CD4-positive, alpha-beta memory T cell (primary cell): Measurements from ENCODE around the gene HS1BP3. TPM values are rescaled to one million over a fixed set of nuclear protein-coding genes. Genes with fewer than 3 reads are reported as not detected.

Experiments
- CTCF ChIA-PET: fragments of 350-600 bp; sonication (Branson Sonifier 250); formaldehyde crosslinking; loops from one replicate; lab custom pipeline; 2021; ENCODE audit warnings: inconsistent platforms; ENCODE audit not compliant: partially characterized antibody; lab: Charles Lee
- POLR2A ChIA-PET: fragments of 350-600 bp; sonication (Branson Sonifier 250); formaldehyde crosslinking; loops from one replicate; lab custom pipeline; 2021; ENCODE audit not compliant: partially characterized antibody; lab: Charles Lee
- DNase-seq, 5 donors: peaks; one replicate each; pipeline versions ENCODE4 v3.0.0 to v3.0.0-alpha.2; 2020 to 2022; ENCODE audit warnings: mixed read lengths in 1 of 5
- H3K27ac ChIP-seq: one replicate; pipeline ENCODE4 v1.7.0; 2013; ENCODE audit warnings: low read depth, low read length
- H3K27me3 ChIP-seq: 2 replicates; pipeline ENCODE4 v1.7.0; 2013; ENCODE audit warnings: mild to moderate bottlenecking, low read length, moderate library complexity; ENCODE audit not compliant: insufficient read depth
- H3K36me3 ChIP-seq: 2 replicates; pipeline ENCODE4 v1.7.0; 2013; ENCODE audit warnings: mild to moderate bottlenecking, low read length, moderate library complexity; ENCODE audit not compliant: insufficient read depth
- H3K4me1 ChIP-seq: 2 replicates; pipeline ENCODE4 v1.7.0; 2013; ENCODE audit warnings: mild to moderate bottlenecking, low read length, moderate library complexity; ENCODE audit not compliant: insufficient read depth
- H3K4me3 ChIP-seq, 2 donors: one replicate each; pipeline ENCODE4 v1.7.0; 2013; ENCODE audit warnings: low read length in 2 of 2, mild to moderate bottlenecking in 1 of 2
- H3K9me3 ChIP-seq, 2 donors: one replicate each; pipeline ENCODE4 v1.7.0; 2013; ENCODE audit warnings: low read length in 2 of 2, control low read depth in 1 of 2; ENCODE audit not compliant: control insufficient read depth in 1 of 2
- H3K27ac Mint-ChIP-seq, 7 donors: one replicate each; pipeline ENCODE4 v1.8.0; 2020 to 2021; ENCODE audit warnings: mixed read lengths in 7 of 7, mild to moderate bottlenecking in 6 of 7, inconsistent platforms in 3 of 7, moderate library complexity in 3 of 7
- H3K27me3 Mint-ChIP-seq, 2 donors: one replicate each; pipeline ENCODE4 v1.8.0; 2020 to 2021; ENCODE audit warnings: mixed read lengths in 2 of 2
- H3K36me3 Mint-ChIP-seq, 2 donors: one replicate each; pipeline ENCODE4 v1.8.0; 2020 to 2021; ENCODE audit warnings: mixed read lengths in 2 of 2, inconsistent platforms in 1 of 2, mild to moderate bottlenecking in 1 of 2
- H3K4me1 Mint-ChIP-seq, 4 donors: one replicate each; pipeline ENCODE4 v1.8.0; 2020 to 2021; ENCODE audit warnings: mixed read lengths in 4 of 4, mild to moderate bottlenecking in 1 of 4
- H3K4me3 Mint-ChIP-seq, 8 donors: one replicate each; pipeline ENCODE4 v1.8.0; 2020 to 2021; ENCODE audit warnings: mixed read lengths in 8 of 8, mild to moderate bottlenecking in 7 of 8, moderate library complexity in 6 of 8, inconsistent platforms in 3 of 8
- H3K9me3 Mint-ChIP-seq, 8 donors: one replicate each; pipeline ENCODE4 v1.8.0; 2020 to 2021; ENCODE audit warnings: mixed read lengths in 8 of 8, mild to moderate bottlenecking in 5 of 8, inconsistent platforms in 3 of 8, moderate library complexity in 1 of 8
- intact Hi-C: fragments of 100-400 bp; cut with micrococcal nuclease; formaldehyde crosslinking; loops from one replicate; pipeline ENCODE4 v1.15.1; 2023
- polyA plus RNA-seq, 2 donors: library from polyadenylated mRNA; unstranded; fragments of 300-500 nt; fragmentation: Illumina TruSeq; gene quantifications; one replicate each; pipeline ENCODE4 v1.2.3, GENCODE V29; 2021
- total RNA-seq, 2 experiments: library from RNA; stranded (reverse); gene quantifications; one replicate each; pipeline ENCODE4 v1.2.3, GENCODE V29; 2021

The HS1BP3 gene
- total and polyA plus RNA-seq, 4 experiments from 2014 or later = 16.7 to 20.1 (median 18.8) TPM

- Mint-ChIP-seq H3K9me3 (peaks cover 0 to 3% (median 0%) of the 10 kb centered on the region in 8 donors), H3K4me1 (peaks cover 17 to 34% (median 25%) of the 10 kb centered on the region in 4 donors), H3K4me3 (no peak overlapping the region), H3K36me3 (peaks cover 0 to 2% of the 10 kb centered on the region in 2 donors), H3K27me3 (peaks cover 8 to 9% of the 10 kb centered on the region in 2 donors), H3K27ac (peak overlapping the region in 2 of 7 donors; percentile 42 to 52)
- Histone ChIP-seq H3K36me3 (no peaks in the 10 kb centered on the region), H3K9me3 (no peaks in the 10 kb centered on the region), H3K27ac (no peak overlapping the region), H3K4me1 (peaks cover 20% of the 10 kb centered on the region), H3K27me3 (no peaks in the 10 kb centered on the region), H3K4me3 (no peak overlapping the region)
- intact Hi-C loops = loop anchor here (5.0 to 10.0 kb wide), 3 partner anchors 168 to 1307 kb away; partner anchors contain the start of gene LDAH
- ChIA-PET POLR2A (no interaction called here), CTCF (interaction anchor here (0.9 to 2.9 kb wide), 3 partner anchors 9 to 309 kb away, joined by 4 to 12 read pairs (median 6); no protein-coding TSS in a partner anchor)
- no peak for DNase-seq
Observed at GRCh38 chr2:20653695-20654534, 3.0 kb upstream of the HS1BP3 start.

DNA sequence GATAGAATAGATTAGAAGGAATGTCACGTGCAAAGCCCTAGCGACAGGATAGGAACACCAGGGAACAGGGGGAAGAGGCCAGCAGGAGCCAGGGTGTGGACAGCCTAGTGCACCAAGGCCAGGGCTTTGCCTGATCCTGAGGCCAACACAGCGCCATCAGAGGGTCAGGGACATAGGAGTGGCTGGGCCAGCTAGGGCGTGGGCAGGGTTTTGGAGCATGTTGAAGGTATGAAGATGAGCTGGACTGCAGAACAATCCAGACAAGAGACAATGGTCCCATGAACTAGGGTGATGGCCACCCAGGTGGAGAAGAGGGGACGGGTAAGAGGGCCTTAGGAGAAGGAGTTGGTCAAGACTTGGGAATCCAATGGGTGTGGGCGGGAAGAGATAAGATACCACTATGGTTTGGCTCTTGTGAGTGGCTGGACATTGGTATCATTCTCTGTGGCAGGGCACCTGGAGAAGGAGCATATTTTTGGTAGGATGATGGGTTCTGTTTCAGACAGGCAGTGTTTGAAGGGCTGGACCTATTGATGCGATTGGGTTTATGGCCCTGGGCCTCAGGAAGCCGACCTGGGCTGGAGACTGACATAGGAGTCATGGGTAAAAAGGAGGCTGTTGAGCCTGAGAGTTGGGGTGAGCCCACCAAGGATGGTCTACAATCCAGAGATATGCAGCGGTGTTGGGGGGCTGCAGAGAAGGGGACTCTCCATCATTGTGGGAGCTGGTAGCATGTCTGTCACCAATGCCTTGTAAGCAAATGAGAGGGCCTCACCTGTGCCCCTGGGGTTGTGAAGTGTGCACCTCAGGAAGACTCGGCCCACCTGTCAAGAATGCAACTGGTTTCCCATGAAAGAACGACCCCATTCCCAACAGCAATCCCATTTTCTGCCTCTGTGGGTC lies 2.0 kb upstream of the HS1BP3 start:
- Histone ChIP-seq H3K4me3 (no peak overlapping the region), H3K27ac (no peak overlapping the region), H3K27me3 (no peaks in the 10 kb centered on the region), H3K9me3 (no peaks in the 10 kb centered on the region), H3K36me3 (no peaks in the 10 kb centered on the region), H3K4me1 (peaks cover 20% of the 10 kb centered on the region)
- H3K27ac Mint-ChIP-seq = peak overlapping the region in 5 of 7 donors; percentile 33 to 96 (median 62)
- DNase-seq = no peak
- H3K4me1 Mint-ChIP-seq = peaks cover 22 to 42% (median 34%) of the 10 kb centered on the region in 4 donors
- intact Hi-C loops = loop anchor here (5.0 to 10.0 kb wide), 3 partner anchors 169 to 1306 kb away; partner anchors contain the start of gene LDAH
- CTCF ChIA-PET = interaction anchor here (0.6 to 5.2 kb wide), 5 partner anchors 8 to 242 kb away, joined by 3 to 76 read pairs (median 17); partner anchors contain the start of gene RHOB
- POLR2A ChIA-PET = interaction anchor here (1.6 to 3.3 kb wide), 4 partner anchors 23 to 752 kb away, joined by 4 to 70 read pairs (median 18); partner anchors contain the start of genes LDAH and RHOB
- H3K4me3 Mint-ChIP-seq = peak overlapping the region in 1 of 8 donors; percentile 30
- peaks cover 0 to 3% (median 0%) of the 10 kb centered on the region in 8 donors for H3K9me3 Mint-ChIP-seq
- peaks cover 0 to 7% of the 10 kb centered on the region in 2 donors for H3K36me3 Mint-ChIP-seq
- peaks cover 3 to 6% of the 10 kb centered on the region in 2 donors for H3K27me3 Mint-ChIP-seq

- H3K4me3 ChIP-seq = no peak overlapping the region
- ChIA-PET CTCF (interaction anchor here (1.2 to 5.2 kb wide), 10 partner anchors 9 to 311 kb away, joined by 4 to 76 read pairs (median 10); partner anchors contain the start of gene RHOB), POLR2A (interaction anchor here (1.1 to 3.3 kb wide), 8 partner anchors 9 to 751 kb away, joined by 4 to 70 read pairs (median 14); partner anchors contain the start of genes GDF7, LDAH, PUM2 and RHOB)
- Mint-ChIP-seq H3K27ac (peak overlapping the region; percentile 36 to 98 (median 96)), H3K4me3 (peak overlapping the region in 4 of 8 donors; percentile 32 to 93 (median 86)), H3K27me3 (peaks cover 1 to 4% of the 10 kb centered on the region in 2 donors), H3K36me3 (peaks cover 0 to 8% of the 10 kb centered on the region in 2 donors), H3K9me3 (peaks cover 0 to 3% (median 0%) of the 10 kb centered on the region in 8 donors), H3K4me1 (peaks cover 22 to 42% (median 36%) of the 10 kb centered on the region in 4 donors)
- no peak for DNase-seq
- intact Hi-C loops = loop anchor here (5.0 to 10.0 kb wide), 3 partner anchors 170 to 1305 kb away; partner anchors contain the start of gene LDAH
- H3K9me3 ChIP-seq = no peaks in the 10 kb centered on the region
- H3K27me3 ChIP-seq = no peaks in the 10 kb centered on the region
- H3K4me1 ChIP-seq = peaks cover 20% of the 10 kb centered on the region
- no peaks in the 10 kb centered on the region for H3K36me3 ChIP-seq
- no peak overlapping the region for H3K27ac ChIP-seq
Observed at GRCh38 chr2:20652141-20652540, 1.2 kb upstream of the HS1BP3 start.

GRCh38 chr2:20651731-20652099 lies 817 bp upstream of the HS1BP3 start:
- peaks cover 20% of the 10 kb centered on the region for H3K4me1 ChIP-seq
- no peaks in the 10 kb centered on the region for H3K9me3 ChIP-seq
- no peak for DNase-seq
- H3K36me3 ChIP-seq = no peaks in the 10 kb centered on the region
- ChIA-PET POLR2A (interaction anchor here (0.7 to 3.3 kb wide), 22 partner anchors 9 to 782 kb away, joined by 3 to 70 read pairs (median 5); partner anchors contain the start of genes GDF7, LDAH, PUM2 and RHOB), CTCF (interaction anchor here (0.6 to 5.2 kb wide), 29 partner anchors 9 to 1304 kb away, joined by 3 to 76 read pairs (median 4); partner anchors contain the start of genes LDAH and RHOB)
- peaks cover 0 to 8% of the 10 kb centered on the region in 2 donors for H3K36me3 Mint-ChIP-seq
- H3K27ac Mint-ChIP-seq = peak overlapping the region; percentile 92 to 98 (median 97)
- peak overlapping the region in 7 of 8 donors; percentile 77 to 93 (median 89) for H3K4me3 Mint-ChIP-seq
- peaks cover 22 to 42% (median 36%) of the 10 kb centered on the region in 4 donors for H3K4me1 Mint-ChIP-seq
- H3K9me3 Mint-ChIP-seq = peaks cover 0 to 3% (median 0%) of the 10 kb centered on the region in 8 donors
- H3K27me3 ChIP-seq = no peaks in the 10 kb centered on the region
- intact Hi-C loops = loop anchor here (1.0 to 10.0 kb wide), 9 partner anchors 75 to 1304 kb away; partner anchors contain the start of genes LAPTM4A, LDAH, PUM2 and RHOB
- H3K27me3 Mint-ChIP-seq = peaks cover 1 to 3% of the 10 kb centered on the region in 2 donors
- H3K27ac ChIP-seq = peak overlapping the region; percentile 89
- peak overlapping the region in 1 of 2 donors; percentile 55 for H3K4me3 ChIP-seq

GRCh38 chr2:20650393-20650876 lies 463 bp downstream of the HS1BP3 start:
- Histone ChIP-seq H3K4me3 (peak overlapping the region; percentile 50 to 87), H3K36me3 (no peaks in the 10 kb centered on the region), H3K4me1 (peaks cover 20% of the 10 kb centered on the region), H3K27ac (peak overlapping the region; percentile 89), H3K27me3 (no peaks in the 10 kb centered on the region), H3K9me3 (no peaks in the 10 kb centered on the region)
- Mint-ChIP-seq H3K9me3 (peaks cover 0 to 3% (median 0%) of the 10 kb centered on the region in 8 donors), H3K27me3 (no peaks in the 10 kb centered on the region), H3K36me3 (peaks cover 0 to 12% of the 10 kb centered on the region in 2 donors), H3K27ac (peak overlapping the region; percentile 66 to 98 (median 96)), H3K4me3 (peak overlapping the region; percentile 87 to 93 (median 90)), H3K4me1 (peaks cover 22 to 42% (median 36%) of the 10 kb centered on the region in 4 donors)
- intact Hi-C loops = loop anchor here (2.0 to 10.0 kb wide), 6 partner anchors 172 to 1303 kb away; partner anchors contain the start of genes LDAH, PUM2 and TTC32
- ChIA-PET POLR2A (interaction anchor here (1.0 to 3.3 kb wide), 14 partner anchors 8 to 299 kb away, joined by 3 to 70 read pairs (median 8); partner anchors contain the start of genes GDF7, LDAH, PUM2 and RHOB), CTCF (interaction anchor here (1.1 to 5.2 kb wide), 14 partner anchors 8 to 323 kb away, joined by 4 to 76 read pairs (median 11); partner anchors contain the start of genes LDAH and RHOB)
- DNase-seq = peak in 3 of 5 donors; percentile 46 to 59 (median 47)
